Peyer's patch (tissue), 4 donors: ENCODE measurements around the gene COL27A1. TPM values are rescaled to one million over a fixed set of nuclear protein-coding genes. Genes with fewer than 3 reads are reported as not detected.

Experiments
- DNase-seq, 3 donors: peaks; one replicate each; pipeline ENCODE4 v3.0.0-alpha.2; 2017 to 2019
- H3K27ac ChIP-seq, 4 donors: fragments of 200-600 bp; sonication (generic); one replicate each; pipeline ENCODE4 v1.5.1; 2016 to 2019
- H3K27me3 ChIP-seq, 2 donors: fragments of 200-600 bp; sonication (generic); one replicate each; pipeline ENCODE4 v1.5.1; 2019
- H3K36me3 ChIP-seq, 3 donors: fragments of 200-600 bp; sonication (generic); one replicate each; pipeline ENCODE4 v1.5.1; 2016 to 2019
- H3K4me1 ChIP-seq, 4 donors: fragments of 200-600 bp; sonication (generic); one replicate each; pipeline ENCODE4 v1.5.1; 2016 to 2019
- H3K4me3 ChIP-seq, 4 donors: fragments of 200-600 bp; sonication (generic); 1 replicate in 3 of 4; 2 replicates in 1 of 4; pipeline ENCODE4 v1.5.1; 2016 to 2019; ENCODE audit warnings: mild to moderate bottlenecking in 1 of 4
- H3K9me3 ChIP-seq, 4 donors: fragments of 200-600 bp; sonication (generic); one replicate each; pipeline ENCODE4 v1.5.1; 2016 to 2019; ENCODE audit warnings: mild to moderate bottlenecking in 1 of 4
- POLR2A ChIP-seq, 2 donors: fragments of 450-650 bp; IDR thresholded peaks; one replicate each; pipeline ENCODE4 v1.5.1; 2017; ENCODE audit warnings: antibody characterized with exemption in 2 of 2, mild to moderate bottlenecking in 2 of 2, moderate library complexity in 2 of 2
- total RNA-seq, 4 donors: library from RNA; depleted of rRNA; stranded (reverse); fragments of >200 nt; gene quantifications; one replicate each; pipeline ENCODE4 v1.1.0, GENCODE V29; 2016
- TF ChIP-seq, protein P1 (sequence below), 6 experiments: fragments of 450-650 bp in 4 of 6; fragments of 200-600 bp in 2 of 6; sonication (generic) in 1 of 6; IDR thresholded peaks; one replicate each; pipeline ENCODE4 v1.5.1; 2017 to 2019; ENCODE audit warnings: antibody characterized with exemption in 6 of 6, mild to moderate bottlenecking in 3 of 6, moderate library complexity in 1 of 6

COL27A1 gene
- total RNA-seq, 4 donors from 2014 or later: 5.8 to 23.1 (median 7.2) TPM

DNA sequence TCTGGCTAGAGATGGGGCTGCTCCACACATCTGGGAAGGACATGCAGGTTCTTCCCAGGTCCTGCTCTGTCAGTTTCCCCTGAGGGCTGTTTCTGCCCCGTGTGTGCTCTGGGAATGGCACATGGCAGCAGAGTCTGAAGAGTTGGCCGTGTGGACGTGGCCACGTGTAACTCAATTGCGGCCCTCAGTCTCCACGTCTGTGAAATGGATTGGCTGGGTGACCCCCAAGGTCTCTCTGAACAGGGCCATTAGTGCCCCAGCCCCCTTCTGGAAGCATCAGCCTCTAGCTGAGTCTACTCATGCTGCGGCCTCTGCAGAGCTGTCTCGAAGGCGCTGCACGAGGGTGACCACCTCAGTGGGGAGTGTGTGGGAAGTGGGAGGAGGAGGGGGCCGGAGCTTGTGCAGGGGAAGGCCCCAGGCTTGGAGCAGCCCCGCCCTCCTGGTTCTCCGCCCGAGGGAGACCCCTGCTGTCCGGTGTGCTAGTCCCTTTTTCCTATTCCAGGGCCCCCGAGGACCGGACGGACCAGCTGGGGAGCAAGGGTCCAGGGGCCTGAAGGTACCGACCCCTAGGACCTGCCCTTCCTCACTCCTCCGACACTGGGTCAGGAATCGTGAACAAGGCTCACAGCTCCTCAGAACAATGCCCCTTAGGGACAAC, 108.6 kb downstream of the COL27A1 start:
- DNase-seq: no peak
- no peaks in the 10 kb centered on the region for H3K4me1 ChIP-seq
- no peak overlapping the region for H3K27ac ChIP-seq
- no peak overlapping the region for H3K4me3 ChIP-seq
- H3K36me3 ChIP-seq: no peaks in the 10 kb centered on the region
- no peak for TF ChIP-seq POLR2A (IDR thresholded peaks at IDR 0.05)
- TF ChIP-seq, protein P1, sequence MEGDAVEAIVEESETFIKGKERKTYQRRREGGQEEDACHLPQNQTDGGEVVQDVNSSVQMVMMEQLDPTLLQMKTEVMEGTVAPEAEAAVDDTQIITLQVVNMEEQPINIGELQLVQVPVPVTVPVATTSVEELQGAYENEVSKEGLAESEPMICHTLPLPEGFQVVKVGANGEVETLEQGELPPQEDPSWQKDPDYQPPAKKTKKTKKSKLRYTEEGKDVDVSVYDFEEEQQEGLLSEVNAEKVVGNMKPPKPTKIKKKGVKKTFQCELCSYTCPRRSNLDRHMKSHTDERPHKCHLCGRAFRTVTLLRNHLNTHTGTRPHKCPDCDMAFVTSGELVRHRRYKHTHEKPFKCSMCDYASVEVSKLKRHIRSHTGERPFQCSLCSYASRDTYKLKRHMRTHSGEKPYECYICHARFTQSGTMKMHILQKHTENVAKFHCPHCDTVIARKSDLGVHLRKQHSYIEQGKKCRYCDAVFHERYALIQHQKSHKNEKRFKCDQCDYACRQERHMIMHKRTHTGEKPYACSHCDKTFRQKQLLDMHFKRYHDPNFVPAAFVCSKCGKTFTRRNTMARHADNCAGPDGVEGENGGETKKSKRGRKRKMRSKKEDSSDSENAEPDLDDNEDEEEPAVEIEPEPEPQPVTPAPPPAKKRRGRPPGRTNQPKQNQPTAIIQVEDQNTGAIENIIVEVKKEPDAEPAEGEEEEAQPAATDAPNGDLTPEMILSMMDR (IDR thresholded peaks at IDR 0.05): peak in 1 of 6 experiments; percentile 7
- H3K9me3 ChIP-seq: no peaks in the 10 kb centered on the region
- H3K27me3 ChIP-seq: no peaks in the 10 kb centered on the region

DNA sequence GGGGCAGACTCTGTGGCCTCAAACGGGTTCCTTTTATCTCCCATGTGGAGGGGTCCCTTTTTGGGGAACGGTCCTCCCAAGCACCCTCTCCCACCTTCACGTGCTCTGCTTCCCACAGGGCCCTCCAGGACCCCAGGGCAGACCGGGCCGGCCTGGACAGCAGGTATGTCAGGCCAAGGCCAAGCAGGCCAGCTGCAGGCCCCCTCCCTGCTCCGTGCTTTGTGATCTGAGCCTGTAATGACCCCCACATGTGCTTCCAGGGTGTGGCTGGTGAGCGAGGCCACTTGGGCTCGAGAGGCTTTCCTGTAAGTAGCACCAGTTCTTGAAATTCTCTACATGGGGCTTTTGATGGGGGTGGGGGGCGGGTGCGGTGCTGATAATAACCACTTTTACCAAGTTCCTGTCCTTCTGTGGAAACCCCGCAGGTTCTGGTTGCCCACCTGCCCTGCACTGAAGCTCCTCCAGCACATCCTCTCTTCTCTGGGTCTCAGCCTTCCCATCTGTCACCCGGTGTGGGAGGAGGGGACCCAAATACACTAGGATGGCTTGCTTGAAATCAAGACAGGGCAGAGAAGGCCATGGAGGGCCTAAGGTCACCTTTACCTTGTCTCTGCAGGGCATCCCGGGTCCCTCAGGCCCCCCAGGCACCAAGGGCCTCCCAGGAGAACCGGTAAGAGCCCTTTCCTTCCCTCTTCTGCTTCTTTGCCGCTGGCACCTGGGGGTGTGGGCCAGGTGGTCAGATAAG, 109.6 kb downstream of the COL27A1 start:
- Histone ChIP-seq H3K27ac (no peak overlapping the region), H3K4me1 (no peaks in the 10 kb centered on the region), H3K4me3 (no peak overlapping the region), H3K9me3 (no peaks in the 10 kb centered on the region), H3K27me3 (no peaks in the 10 kb centered on the region), H3K36me3 (no peaks in the 10 kb centered on the region)
- DNase-seq: no peak
- TF ChIP-seq, protein P1 (IDR thresholded peaks at IDR 0.05): no peak
- TF ChIP-seq POLR2A (IDR thresholded peaks at IDR 0.05): no peak

DNA sequence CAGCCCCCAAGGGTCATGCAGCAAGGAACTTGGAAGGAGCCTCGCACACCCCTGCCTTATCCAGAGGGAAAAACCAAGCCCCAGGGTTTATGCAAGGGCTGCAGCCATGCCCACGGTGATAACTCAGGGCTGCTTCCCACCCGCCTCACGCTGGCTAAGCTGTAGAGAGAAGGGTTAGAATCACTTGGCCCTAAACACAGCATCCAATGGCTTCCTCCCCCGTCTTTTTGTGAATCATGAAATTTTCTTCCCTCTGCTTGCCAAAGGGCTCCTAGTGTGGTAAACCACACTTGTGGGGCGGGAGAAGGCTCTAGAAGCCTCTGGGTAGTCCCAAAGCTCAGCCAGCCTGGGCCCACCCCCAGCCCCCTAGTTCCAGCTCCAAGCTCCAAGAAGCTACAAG, 111.6 kb downstream of the COL27A1 start:
- H3K36me3 ChIP-seq: no peaks in the 10 kb centered on the region

DNA sequence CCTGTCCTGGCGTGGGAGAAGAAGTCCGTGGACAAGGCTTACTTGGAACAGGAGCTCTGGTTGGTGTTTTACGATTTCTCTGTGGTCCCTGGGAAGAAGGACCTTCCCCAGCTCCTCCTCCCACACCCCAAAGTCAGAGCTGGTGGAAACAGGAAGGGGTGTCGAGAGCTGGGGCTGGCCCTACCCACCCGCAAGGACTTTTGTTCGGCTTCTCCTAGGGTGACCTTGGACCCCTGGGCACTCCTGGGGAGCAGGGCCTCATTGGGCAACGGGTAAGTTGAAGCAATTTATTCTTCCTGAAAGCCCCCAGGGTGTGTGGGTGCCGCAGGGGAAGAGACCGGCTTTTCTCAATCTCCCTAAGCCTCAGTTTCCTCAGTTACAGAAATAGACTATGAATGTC, 113.7 kb downstream of the COL27A1 start:
- TF ChIP-seq, protein P1 (IDR thresholded peaks at IDR 0.05): no peak
- no peak for TF ChIP-seq POLR2A (IDR thresholded peaks at IDR 0.05)

More for the DNA sequence above, 111.6 kb downstream of the COL27A1 start:
- Histone ChIP-seq H3K27me3 (no peaks in the 10 kb centered on the region), H3K4me3 (no peak overlapping the region), H3K4me1 (no peaks in the 10 kb centered on the region), H3K27ac (no peak overlapping the region), H3K9me3 (no peaks in the 10 kb centered on the region)
- TF ChIP-seq, protein P1 (IDR thresholded peaks at IDR 0.05): no peak
- no peak for TF ChIP-seq POLR2A (IDR thresholded peaks at IDR 0.05)
- no peak for DNase-seq

DNA sequence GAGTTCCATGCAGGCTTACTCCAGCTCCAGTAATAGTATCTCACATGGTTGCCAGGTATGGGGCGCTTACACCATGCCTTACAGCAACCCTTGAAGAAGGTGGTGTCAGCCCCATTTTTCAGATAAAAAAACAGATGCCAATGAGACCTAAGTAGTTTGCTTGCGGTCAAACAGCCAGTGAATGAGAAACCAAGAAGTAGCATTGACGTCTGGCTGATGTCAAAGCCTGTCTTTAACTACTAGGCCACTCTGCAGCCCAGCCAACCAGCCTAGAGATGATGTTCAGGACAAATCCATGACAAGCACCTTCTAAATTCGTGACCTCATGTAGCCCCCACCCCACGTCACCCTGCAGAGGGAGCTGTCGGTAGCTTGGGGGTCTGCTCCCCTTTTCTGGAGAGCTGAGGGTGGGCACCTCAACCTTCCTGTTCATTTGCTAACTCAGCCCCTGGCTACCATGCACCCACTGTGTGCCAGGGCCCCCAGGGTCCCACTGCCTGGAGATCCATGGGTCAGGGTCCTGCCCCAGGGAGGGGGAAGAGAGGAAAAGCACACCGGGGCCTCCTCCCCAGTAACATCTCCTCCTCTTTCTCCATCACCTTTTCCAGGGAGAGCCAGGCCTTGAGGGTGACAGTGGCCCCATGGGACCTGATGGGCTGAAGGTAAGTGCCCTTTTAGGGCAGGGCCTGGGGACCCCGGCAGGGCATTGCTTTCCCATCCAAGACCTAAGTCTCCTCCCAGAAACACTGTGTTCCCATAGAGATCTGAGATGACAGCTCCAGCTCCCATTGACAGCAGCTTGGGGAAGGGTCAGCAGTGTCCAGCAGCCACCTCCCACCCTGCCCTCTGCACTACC, 115.0 kb downstream of the COL27A1 start:
- Histone ChIP-seq H3K9me3 (no peaks in the 10 kb centered on the region), H3K36me3 (no peaks in the 10 kb centered on the region), H3K27me3 (no peaks in the 10 kb centered on the region), H3K4me3 (no peak overlapping the region), H3K4me1 (no peaks in the 10 kb centered on the region), H3K27ac (no peak overlapping the region)
- TF ChIP-seq, protein P1 (IDR thresholded peaks at IDR 0.05): no peak
- no peak for TF ChIP-seq POLR2A (IDR thresholded peaks at IDR 0.05)
- DNase-seq: no peak

More for the DNA sequence above, 113.7 kb downstream of the COL27A1 start:
- Histone ChIP-seq H3K4me1 (no peaks in the 10 kb centered on the region), H3K9me3 (no peaks in the 10 kb centered on the region), H3K27me3 (no peaks in the 10 kb centered on the region), H3K27ac (no peak overlapping the region), H3K4me3 (no peak overlapping the region), H3K36me3 (no peaks in the 10 kb centered on the region)
- no peak for DNase-seq
